Measurements from ENCODE around the gene NCOA3.

GRCh38 chr20:47596003-47596571 is 94.4 kb downstream of the NCOA3 start:
- TF ChIP-seq POLR2A (IDR thresholded peaks at IDR 0.05; ENCODE audit: low read length): no peak
- no peak for TF ChIP-seq GATA1 (IDR thresholded peaks at IDR 0.05; ENCODE audit: low read depth, low read length)
